Stimulated activated memory B cell treated with anti-CD40 and anti-IgM and Interleukin-4, amounts not matched to agents 10 μg/mL and 1 μg/mL and 100 μg/mL, for 72 hours (primary cell): Measurements from ENCODE around the gene POTEH.
"Not testable (repeated sequence)": the region's sequence is repeated elsewhere in the genome, so short reads cannot be mapped to it uniquely, and the experiment has no call there.

Source experiments
- ATAC-seq: fragments of 150-1000 bp; cut with Tn5 transposase; 2 replicates; pipeline ENCODE4 v1.10.0; 2021
- H3K27ac Mint-ChIP-seq: one replicate; pipeline ENCODE4 v1.8.0; 2022; ENCODE audit warnings: mild to moderate bottlenecking, mixed read lengths
- H3K27me3 Mint-ChIP-seq: one replicate; pipeline ENCODE4 v1.8.0; 2022; ENCODE audit warnings: mixed read lengths
- H3K36me3 Mint-ChIP-seq: one replicate; pipeline ENCODE4 v1.8.0; 2022; ENCODE audit warnings: mixed read lengths
- H3K4me1 Mint-ChIP-seq: one replicate; pipeline ENCODE4 v1.8.0; 2022; ENCODE audit warnings: mixed read lengths
- H3K4me3 Mint-ChIP-seq: one replicate; pipeline ENCODE4 v1.8.0; 2022; ENCODE audit warnings: mild to moderate bottlenecking, moderate library complexity, mixed read lengths
- H3K9me3 Mint-ChIP-seq: one replicate; pipeline ENCODE4 v1.8.0; 2022; ENCODE audit warnings: mixed read lengths

Gene POTEH

GRCh38 chr22:15713600-15713999, 23.8 kb downstream of the POTEH start:
- H3K36me3 Mint-ChIP-seq, H3K27me3 Mint-ChIP-seq, ATAC-seq: not testable (repeated sequence)

DNA sequence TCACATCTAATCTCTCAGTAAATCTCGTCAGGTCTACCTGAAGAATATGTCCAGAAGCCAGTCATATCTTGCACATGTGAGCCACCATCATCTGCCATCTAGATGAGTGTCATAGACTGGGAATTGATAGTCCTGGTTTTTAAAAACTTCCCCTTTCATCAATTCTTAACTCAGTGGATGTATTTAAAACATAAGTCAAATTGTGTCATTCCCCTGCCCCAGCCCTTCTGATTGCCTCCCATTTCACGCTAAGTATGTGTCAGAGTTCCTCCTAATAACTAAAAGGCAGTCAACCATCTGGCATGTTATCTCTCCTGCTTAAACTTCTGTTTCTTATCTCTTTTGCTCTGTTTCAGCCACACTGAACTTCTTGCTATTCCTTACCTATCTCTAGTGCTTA, 24.3 kb downstream of the POTEH start:
- H3K4me3 Mint-ChIP-seq, H3K9me3 Mint-ChIP-seq, H3K4me1 Mint-ChIP-seq, ATAC-seq, H3K27me3 Mint-ChIP-seq, H3K27ac Mint-ChIP-seq, H3K36me3 Mint-ChIP-seq: not testable (repeated sequence)

More at GRCh38 chr22:15713600-15713999, 23.8 kb downstream of the POTEH start:
- H3K4me1 Mint-ChIP-seq, H3K4me3 Mint-ChIP-seq, H3K27ac Mint-ChIP-seq, H3K9me3 Mint-ChIP-seq: not testable (repeated sequence)

DNA sequence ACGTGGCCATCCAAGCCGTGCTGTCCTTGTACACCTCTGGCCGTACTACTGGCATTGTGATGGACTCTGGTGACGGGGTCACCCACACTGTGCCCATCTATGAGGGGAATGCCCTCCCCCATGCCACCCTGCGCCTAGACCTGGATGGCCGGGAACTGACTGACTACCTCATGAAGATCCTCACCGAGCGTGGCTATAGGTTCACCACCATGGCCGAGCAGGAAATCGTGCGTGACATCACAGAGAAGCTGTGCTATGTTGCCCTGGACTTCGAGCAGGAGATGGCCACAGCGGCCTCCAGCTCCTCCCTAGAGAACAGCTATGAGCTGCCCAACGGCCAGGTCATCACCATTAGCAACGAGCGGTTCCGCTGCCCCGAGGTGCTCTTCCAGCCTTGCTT, 32.1 kb downstream of the POTEH start:
- H3K4me3 Mint-ChIP-seq, H3K9me3 Mint-ChIP-seq, H3K4me1 Mint-ChIP-seq, H3K27ac Mint-ChIP-seq, H3K27me3 Mint-ChIP-seq, H3K36me3 Mint-ChIP-seq, ATAC-seq: not testable (repeated sequence)

DNA sequence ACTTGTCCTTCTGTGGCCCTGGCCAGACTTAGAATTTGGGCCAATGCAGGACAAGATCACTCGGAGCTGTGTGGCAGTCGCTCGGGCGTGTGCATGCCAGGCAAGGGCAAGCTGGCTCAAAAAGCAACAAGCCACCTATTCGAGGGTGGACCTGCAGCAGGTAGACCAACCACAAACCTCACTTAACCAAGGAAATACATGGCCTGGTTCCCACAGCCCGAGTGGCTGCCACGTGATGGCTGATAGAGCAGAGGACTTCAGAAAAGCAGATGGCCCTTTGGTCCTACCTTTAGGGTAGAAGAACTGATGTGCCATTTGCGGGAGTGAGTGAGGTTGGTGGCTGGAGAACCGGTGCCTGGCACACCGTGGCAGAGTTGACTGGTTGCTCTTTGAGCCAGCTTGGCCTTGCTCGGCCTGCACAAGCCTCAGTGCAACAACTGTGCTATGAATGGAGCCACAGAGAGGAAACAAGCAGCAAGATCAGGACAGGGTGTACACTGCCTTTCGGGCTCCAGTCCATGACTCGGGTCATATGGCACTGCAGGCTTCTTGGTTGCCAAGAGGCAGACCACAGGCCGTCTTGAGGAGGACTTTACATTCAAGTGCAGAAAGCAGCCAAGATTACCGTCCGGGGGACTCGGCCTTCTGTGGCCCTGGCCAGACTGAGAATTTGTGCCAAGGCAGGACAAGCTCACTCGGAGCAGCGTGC, 39.5 kb downstream of the POTEH start:
- not testable (repeated sequence) for H3K4me3 Mint-ChIP-seq, H3K27me3 Mint-ChIP-seq, H3K9me3 Mint-ChIP-seq, ATAC-seq, H3K36me3 Mint-ChIP-seq, H3K27ac Mint-ChIP-seq, H3K4me1 Mint-ChIP-seq

GRCh38 chr22:15731023-15731422, 41.2 kb downstream of the POTEH start:
- not testable (repeated sequence) for H3K27ac Mint-ChIP-seq, H3K36me3 Mint-ChIP-seq, H3K9me3 Mint-ChIP-seq, H3K4me1 Mint-ChIP-seq, H3K4me3 Mint-ChIP-seq, ATAC-seq, H3K27me3 Mint-ChIP-seq

GRCh38 chr22:15734411-15734810, 44.6 kb downstream of the POTEH start:
- H3K4me1 Mint-ChIP-seq, H3K4me3 Mint-ChIP-seq, H3K36me3 Mint-ChIP-seq, H3K27me3 Mint-ChIP-seq, H3K9me3 Mint-ChIP-seq, H3K27ac Mint-ChIP-seq, ATAC-seq: not testable (repeated sequence)

- not testable (repeated sequence) for ATAC-seq, H3K4me1 Mint-ChIP-seq, H3K36me3 Mint-ChIP-seq, H3K27me3 Mint-ChIP-seq, H3K4me3 Mint-ChIP-seq, H3K27ac Mint-ChIP-seq, H3K9me3 Mint-ChIP-seq
Measured at GRCh38 chr22:15738157-15738908, 48.5 kb downstream of the POTEH start.

- H3K27ac Mint-ChIP-seq, H3K36me3 Mint-ChIP-seq, ATAC-seq, H3K9me3 Mint-ChIP-seq, H3K27me3 Mint-ChIP-seq, H3K4me3 Mint-ChIP-seq, H3K4me1 Mint-ChIP-seq: not testable (repeated sequence)
Measured at GRCh38 chr22:15738909-15739391, 49.1 kb downstream of the POTEH start.

DNA sequence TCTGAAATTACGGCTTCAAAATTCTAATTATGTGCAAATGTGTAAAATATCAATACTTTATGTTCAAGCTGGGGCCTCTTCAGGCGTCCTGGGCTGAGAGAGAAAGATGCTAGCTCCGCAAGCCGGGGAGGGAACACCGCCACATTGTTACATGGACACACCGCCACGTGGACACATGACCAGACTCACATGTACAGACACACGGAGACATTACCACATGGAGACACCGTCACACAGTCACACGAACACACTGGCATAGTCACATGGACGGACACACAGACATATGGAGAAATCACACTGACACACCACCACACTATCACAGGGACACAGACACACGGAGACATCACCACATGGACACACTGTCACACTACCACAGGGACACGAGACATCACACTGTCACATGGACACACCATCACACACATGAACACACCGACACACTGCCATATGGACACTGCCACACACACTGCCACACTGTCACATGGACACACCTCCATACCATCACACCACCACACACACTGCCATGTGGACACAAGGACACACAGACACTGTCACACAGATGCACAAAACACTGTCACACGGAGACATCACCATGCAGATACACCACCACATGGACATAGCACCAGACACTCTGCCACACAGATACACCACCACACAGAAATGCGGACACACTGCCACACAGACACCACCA, 58.0 kb downstream of the POTEH start:
- not testable (repeated sequence) for H3K27me3 Mint-ChIP-seq, H3K27ac Mint-ChIP-seq, H3K36me3 Mint-ChIP-seq, H3K9me3 Mint-ChIP-seq, H3K4me3 Mint-ChIP-seq, H3K4me1 Mint-ChIP-seq, ATAC-seq

DNA sequence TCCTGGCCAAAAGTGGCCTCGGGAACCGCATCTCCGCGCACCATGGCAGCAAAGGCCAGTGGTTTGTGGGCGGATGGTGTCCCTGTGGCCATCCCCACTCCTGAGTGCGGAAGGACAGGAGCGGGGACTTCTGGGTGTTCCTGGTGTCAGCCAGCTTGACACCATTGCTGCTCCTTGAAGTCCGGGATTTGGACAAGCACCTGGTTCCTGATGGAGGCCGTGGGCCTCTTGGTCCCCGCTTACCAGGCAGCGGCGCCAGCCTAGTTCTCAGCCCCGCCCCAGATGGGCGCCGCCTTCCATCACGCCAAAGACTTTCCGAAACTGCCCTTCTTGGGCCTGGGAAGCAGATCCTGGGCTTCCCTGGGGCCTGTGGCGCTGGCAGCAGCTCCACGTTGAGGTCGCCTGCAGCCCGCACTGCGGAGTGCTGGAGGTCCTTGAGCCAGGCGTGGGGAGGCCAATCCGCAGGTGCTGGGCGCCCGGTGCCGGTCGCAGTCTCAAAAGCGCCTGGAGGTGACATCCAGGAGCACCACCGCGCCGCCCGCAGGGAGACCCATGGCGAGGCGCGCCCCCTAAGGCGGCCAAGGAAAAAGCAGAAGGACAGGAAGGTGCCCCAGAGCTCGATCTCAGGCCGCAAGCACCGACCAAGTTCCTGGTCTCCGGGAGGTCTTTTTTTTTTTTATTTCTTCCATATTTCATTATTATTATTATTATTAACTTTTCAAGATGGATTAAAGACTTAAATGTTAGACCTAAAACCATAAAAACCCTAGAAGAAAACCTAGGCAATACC, 59.5 kb downstream of the POTEH start:
- H3K9me3 Mint-ChIP-seq, H3K36me3 Mint-ChIP-seq, H3K27ac Mint-ChIP-seq, H3K4me1 Mint-ChIP-seq, H3K4me3 Mint-ChIP-seq, ATAC-seq, H3K27me3 Mint-ChIP-seq: not testable (repeated sequence)

DNA sequence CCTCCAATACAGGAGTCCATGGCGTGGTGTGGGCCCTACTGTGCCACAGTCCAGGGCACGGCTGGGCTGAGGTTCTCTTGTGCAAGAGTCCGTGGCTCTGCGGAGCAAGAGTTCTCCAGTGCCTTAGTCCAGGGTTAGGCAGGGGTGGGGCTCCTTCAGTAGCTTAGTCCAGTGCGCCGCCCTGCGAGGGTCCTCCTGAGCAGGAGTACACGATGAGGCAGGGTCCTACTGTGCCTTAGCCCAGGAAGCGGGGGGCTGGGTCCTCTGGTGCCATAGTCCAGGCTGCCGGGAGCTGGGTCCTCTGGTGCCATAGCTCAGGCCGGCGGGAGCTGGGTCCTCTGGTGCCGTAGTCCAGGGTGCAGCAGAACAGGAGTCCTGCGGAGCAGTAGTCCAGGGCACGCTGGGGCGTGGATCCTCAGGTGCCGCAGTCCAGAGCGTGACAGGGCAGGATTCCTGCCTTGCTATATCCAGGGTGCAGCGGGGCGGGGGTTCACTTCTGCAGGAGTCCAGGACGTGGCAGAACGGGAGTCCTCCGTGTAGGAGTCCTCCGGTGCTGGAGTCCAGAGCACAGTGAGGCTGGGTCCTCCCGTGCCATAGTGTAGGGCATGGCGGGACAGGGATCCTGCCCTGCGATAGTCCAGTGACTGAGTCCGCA, 69.7 kb downstream of the POTEH start:
- ATAC-seq, H3K9me3 Mint-ChIP-seq, H3K27me3 Mint-ChIP-seq, H3K36me3 Mint-ChIP-seq, H3K27ac Mint-ChIP-seq, H3K4me3 Mint-ChIP-seq, H3K4me1 Mint-ChIP-seq: not testable (repeated sequence)

- not testable (repeated sequence) for ATAC-seq, H3K9me3 Mint-ChIP-seq, H3K36me3 Mint-ChIP-seq, H3K4me3 Mint-ChIP-seq, H3K27ac Mint-ChIP-seq, H3K27me3 Mint-ChIP-seq, H3K4me1 Mint-ChIP-seq
Measured at GRCh38 chr22:15760388-15761150, 70.7 kb downstream of the POTEH start.

GRCh38 chr22:15761151-15761777, 71.4 kb downstream of the POTEH start:
- not testable (repeated sequence) for H3K9me3 Mint-ChIP-seq, H3K4me1 Mint-ChIP-seq, H3K27ac Mint-ChIP-seq, H3K4me3 Mint-ChIP-seq, ATAC-seq, H3K27me3 Mint-ChIP-seq, H3K36me3 Mint-ChIP-seq

GRCh38 chr22:15763559-15763958, 73.7 kb downstream of the POTEH start:
- H3K4me1 Mint-ChIP-seq, ATAC-seq, H3K4me3 Mint-ChIP-seq, H3K9me3 Mint-ChIP-seq, H3K27ac Mint-ChIP-seq, H3K36me3 Mint-ChIP-seq, H3K27me3 Mint-ChIP-seq: not testable (repeated sequence)
